Left forelimb (tissue), 1 donor: ENCODE results near the gene OR4M2.
"Not testable (repeated sequence)": the region's sequence is repeated elsewhere in the genome, so short reads cannot be mapped to it uniquely, and the experiment has no call there.

Experiments
- DNase-seq: peaks from one replicate; pipeline ENCODE4 v3.0.0-alpha.2; 2018; ENCODE audit warnings: low spot score

OR4M2 gene

GRCh38 chr15:22080227-22080626 lies at the start of gene OR4M2:
OR4M2 (plus strand) TSS chr15:22080527; CDS start chr15:22080625, 98 bp downstream.
- DNase-seq = not testable (repeated sequence)

- DNase-seq = not testable (repeated sequence)
Measured at GRCh38 chr15:22069267-22069666, 11.1 kb upstream of the OR4M2 start.

- not testable (repeated sequence) for DNase-seq
Measured at GRCh38 chr15:22081386-22081785, 1.1 kb downstream of the OR4M2 start.

- DNase-seq = not testable (repeated sequence)
Measured at GRCh38 chr15:22098616-22099253, 18.4 kb downstream of the OR4M2 start.

GRCh38 chr15:22099289-22099891 lies 19.1 kb downstream of the OR4M2 start:
- DNase-seq = not testable (repeated sequence)

- DNase-seq = not testable (repeated sequence)
Measured at GRCh38 chr15:22122033-22122432, 41.7 kb downstream of the OR4M2 start.
